ENCODE data around the gene BHLHE23. TPM values are rescaled to one million over a fixed set of nuclear protein-coding genes. Genes with fewer than 3 reads are reported as not detected.

The BHLHE23 gene
- total RNA-seq, 1 experiment from 2014 or later: not detected

- no peak for DNase-seq
- Histone ChIP-seq H4K20me1 (ENCODE audit: insufficient read depth) (peaks cover 7% of the 10 kb centered on the region), H3K4me3 (no peak overlapping the region), H3K9me2 (ENCODE audit: insufficient read depth) (no peaks in the 10 kb centered on the region), H3K27ac (no peak overlapping the region), H3F3A (ENCODE audit: insufficient read depth, low read depth) (no peaks in the 10 kb centered on the region), H3K36me3 (ENCODE audit: low read depth) (no peaks in the 10 kb centered on the region), H3K4me2 (no peak overlapping the region), H2AFZ (no peak overlapping the region), H3K27me3 (ENCODE audit: insufficient read depth, low read depth) (peaks cover 98% of the 10 kb centered on the region), H3K4me1 (replicated peaks; ENCODE audit: insufficient read depth) (no peaks in the 10 kb centered on the region), H3K9me3 (ENCODE audit: insufficient read depth, low read depth) (no peaks in the 10 kb centered on the region), H3K79me2 (ENCODE audit: low read depth) (no peaks in the 10 kb centered on the region)
- TF ChIP-seq, protein P1, sequence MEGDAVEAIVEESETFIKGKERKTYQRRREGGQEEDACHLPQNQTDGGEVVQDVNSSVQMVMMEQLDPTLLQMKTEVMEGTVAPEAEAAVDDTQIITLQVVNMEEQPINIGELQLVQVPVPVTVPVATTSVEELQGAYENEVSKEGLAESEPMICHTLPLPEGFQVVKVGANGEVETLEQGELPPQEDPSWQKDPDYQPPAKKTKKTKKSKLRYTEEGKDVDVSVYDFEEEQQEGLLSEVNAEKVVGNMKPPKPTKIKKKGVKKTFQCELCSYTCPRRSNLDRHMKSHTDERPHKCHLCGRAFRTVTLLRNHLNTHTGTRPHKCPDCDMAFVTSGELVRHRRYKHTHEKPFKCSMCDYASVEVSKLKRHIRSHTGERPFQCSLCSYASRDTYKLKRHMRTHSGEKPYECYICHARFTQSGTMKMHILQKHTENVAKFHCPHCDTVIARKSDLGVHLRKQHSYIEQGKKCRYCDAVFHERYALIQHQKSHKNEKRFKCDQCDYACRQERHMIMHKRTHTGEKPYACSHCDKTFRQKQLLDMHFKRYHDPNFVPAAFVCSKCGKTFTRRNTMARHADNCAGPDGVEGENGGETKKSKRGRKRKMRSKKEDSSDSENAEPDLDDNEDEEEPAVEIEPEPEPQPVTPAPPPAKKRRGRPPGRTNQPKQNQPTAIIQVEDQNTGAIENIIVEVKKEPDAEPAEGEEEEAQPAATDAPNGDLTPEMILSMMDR (conservative IDR thresholded peaks at IDR 0.05): no peak
- no peak for TF ChIP-seq EZH2 (IDR thresholded peaks at IDR 0.05; ENCODE audit: low read depth)
- intact Hi-C loops (cut with micrococcal nuclease; ENCODE audit: unreplicated experiment): no loop called here
- POLR2A ChIA-PET (ENCODE audit: unreplicated experiment): interaction anchor here (0.6 kb wide), 1 partner anchor 36 kb away, joined by 6 read pairs; no protein-coding TSS in a partner anchor
- no TSS peak for BruUV-seq (replicated peaks)
- CTCF ChIA-PET: interaction anchor here (0.7 kb wide), 1 partner anchor 18 kb away, joined by 9 read pairs; no protein-coding TSS in a partner anchor
Measured at GRCh38 chr20:62967149-62967501, 39.6 kb downstream of the BHLHE23 start.

DNA sequence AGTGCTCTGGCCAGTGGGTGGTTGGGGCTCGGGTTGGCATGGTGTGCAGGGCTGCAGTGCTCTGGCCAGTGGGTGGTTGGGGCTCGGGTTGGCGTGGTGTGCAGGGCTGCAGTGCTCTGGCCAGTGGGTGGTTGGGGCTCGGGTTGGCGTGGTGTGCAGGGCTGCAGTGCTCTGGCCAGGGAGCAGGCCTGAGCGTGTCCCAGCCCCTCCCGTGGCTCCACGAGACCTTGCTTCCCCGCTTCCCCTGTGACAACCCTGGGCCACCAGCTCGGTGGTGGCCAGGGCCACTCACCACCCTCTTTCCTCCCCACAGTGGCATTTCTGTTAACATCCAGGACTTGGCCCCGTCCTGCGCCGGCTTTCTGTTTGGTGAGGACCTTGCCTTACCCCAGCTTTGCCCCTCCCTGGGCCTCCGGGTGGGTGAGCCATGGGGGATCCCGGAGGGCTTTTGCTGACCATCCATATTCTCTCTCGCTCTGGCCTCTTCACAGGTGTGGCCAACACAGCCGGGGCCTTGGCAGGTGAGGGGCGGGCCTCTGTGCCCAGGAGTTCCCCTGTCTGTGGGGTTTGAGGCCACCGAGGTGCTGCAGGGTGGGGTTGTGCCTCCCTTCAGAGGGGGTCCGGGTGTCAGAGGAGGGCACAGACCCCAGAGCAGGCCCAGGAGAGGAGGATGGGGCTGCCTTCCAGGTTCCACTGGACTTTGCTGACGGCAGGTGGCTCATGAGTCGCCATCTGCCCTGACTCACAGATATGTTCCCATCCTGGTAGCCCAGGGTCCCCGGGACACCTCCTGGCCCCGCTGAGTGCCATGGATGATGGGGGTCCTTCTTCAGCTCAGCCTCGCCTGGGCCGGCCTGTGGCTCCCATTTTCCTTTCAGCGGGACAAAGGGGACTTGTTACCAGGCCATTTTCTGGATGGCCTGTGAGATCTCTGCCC, 40.3 kb downstream of the BHLHE23 start:
- ChIA-PET CTCF (interaction anchor here (0.7 kb wide), 1 partner anchor 17 kb away, joined by 9 read pairs; no protein-coding TSS in a partner anchor), POLR2A (ENCODE audit: unreplicated experiment) (interaction anchor here (0.6 kb wide), 1 partner anchor 36 kb away, joined by 6 read pairs; no protein-coding TSS in a partner anchor)
- H3F3A ChIP-seq (ENCODE audit: insufficient read depth, low read depth): no peaks in the 10 kb centered on the region
- TF ChIP-seq, protein P1 (conservative IDR thresholded peaks at IDR 0.05): no peak
- TF ChIP-seq EZH2 (IDR thresholded peaks at IDR 0.05; ENCODE audit: low read depth): no peak
- no peaks in the 10 kb centered on the region for H3K9me3 ChIP-seq (ENCODE audit: insufficient read depth, low read depth)
- H3K27ac ChIP-seq: no peak overlapping the region
- no peaks in the 10 kb centered on the region for H3K9me2 ChIP-seq (ENCODE audit: insufficient read depth)
- H3K27me3 ChIP-seq (ENCODE audit: insufficient read depth, low read depth): peaks cover 98% of the 10 kb centered on the region
- H3K79me2 ChIP-seq (ENCODE audit: low read depth): no peaks in the 10 kb centered on the region
- no TSS peak for BruUV-seq (replicated peaks)
- H3K36me3 ChIP-seq (ENCODE audit: low read depth): no peaks in the 10 kb centered on the region
- peaks cover 7% of the 10 kb centered on the region for H4K20me1 ChIP-seq (ENCODE audit: insufficient read depth)
- H3K4me3 ChIP-seq: no peak overlapping the region
- DNase-seq: no peak
- H2AFZ ChIP-seq: no peak overlapping the region
- intact Hi-C loops (cut with micrococcal nuclease; ENCODE audit: unreplicated experiment): no loop called here
- no peaks in the 10 kb centered on the region for H3K4me1 ChIP-seq (replicated peaks; ENCODE audit: insufficient read depth)
- H3K4me2 ChIP-seq: no peak overlapping the region

- H3K79me2 ChIP-seq (ENCODE audit: low read depth): no peaks in the 10 kb centered on the region
- H2AFZ ChIP-seq: no peak overlapping the region
- no peaks in the 10 kb centered on the region for H3K9me2 ChIP-seq (ENCODE audit: insufficient read depth)
- CTCF ChIA-PET: no interaction called here
- H3F3A ChIP-seq (ENCODE audit: insufficient read depth, low read depth): no peaks in the 10 kb centered on the region
- BruUV-seq (replicated peaks): no TSS peak
- intact Hi-C loops (cut with micrococcal nuclease; ENCODE audit: unreplicated experiment): no loop called here
- no peaks in the 10 kb centered on the region for H3K36me3 ChIP-seq (ENCODE audit: low read depth)
- POLR2A ChIA-PET (ENCODE audit: unreplicated experiment): no interaction called here
- H3K27me3 ChIP-seq (ENCODE audit: insufficient read depth, low read depth): peaks cover 95% of the 10 kb centered on the region
- H3K4me3 ChIP-seq: no peak overlapping the region
- H3K4me2 ChIP-seq: no peak overlapping the region
- DNase-seq: no peak
- H4K20me1 ChIP-seq (ENCODE audit: insufficient read depth): peaks cover 7% of the 10 kb centered on the region
- TF ChIP-seq, protein P1 (conservative IDR thresholded peaks at IDR 0.05): no peak
- no peak for TF ChIP-seq EZH2 (IDR thresholded peaks at IDR 0.05; ENCODE audit: low read depth)
- H3K9me3 ChIP-seq (ENCODE audit: insufficient read depth, low read depth): no peaks in the 10 kb centered on the region
- no peak overlapping the region for H3K27ac ChIP-seq
- H3K4me1 ChIP-seq (replicated peaks; ENCODE audit: insufficient read depth): no peaks in the 10 kb centered on the region
Measured at GRCh38 chr20:62965363-62965771, 41.4 kb downstream of the BHLHE23 start.

Measured in PC-9 (cell line).